Esophagus muscularis mucosa (tissue), 4 donors: Measurements from ENCODE around the gene FRMD5. TPM values are rescaled to one million over a fixed set of nuclear protein-coding genes. Genes with fewer than 3 reads are reported as not detected.

Source experiments
- DNase-seq: peaks from one replicate; pipeline ENCODE4 v3.0.0-alpha.2; 2017; ENCODE audit errors: extremely low spot score
- H3K27ac ChIP-seq, 4 donors: fragments of 200-600 bp; sonication (generic); replicated peaks in 1 of 4; 1 replicate in 3 of 4; 2 replicates in 1 of 4; pipeline ENCODE4 v1.5.1; 2016 to 2019; ENCODE audit warnings: mild to moderate bottlenecking in 1 of 4
- H3K27me3 ChIP-seq, 4 donors: fragments of 200-600 bp; sonication (generic); one replicate each; pipeline versions ENCODE4 v1.5.1 to v1.6.0; 2016 to 2019
- H3K36me3 ChIP-seq, 4 donors: fragments of 200-600 bp; sonication (generic); one replicate each; pipeline ENCODE4 v1.5.1; 2016 to 2019
- H3K4me1 ChIP-seq, 4 donors: fragments of 200-600 bp; sonication (generic); one replicate each; pipeline ENCODE4 v1.5.1; 2016 to 2019
- H3K4me3 ChIP-seq, 4 donors: fragments of 200-600 bp; sonication (generic); 1 replicate in 2 of 4; 2 replicates in 2 of 4; pipeline ENCODE4 v1.5.1; 2016 to 2019; ENCODE audit warnings: mild to moderate bottlenecking in 4 of 4, moderate library complexity in 1 of 4
- H3K9me3 ChIP-seq, 4 donors: fragments of 200-600 bp; sonication (generic); 1 replicate in 3 of 4; 2 replicates in 1 of 4; pipeline ENCODE4 v1.5.1; 2016 to 2019
- EP300 ChIP-seq: sonication (generic); formaldehyde crosslinking; IDR thresholded peaks from one replicate; pipeline ENCODE4 v1.6.1; 2017; ENCODE audit warnings: antibody characterized with exemption
- POLR2A ChIP-seq: fragments of 450-650 bp; IDR thresholded peaks from one replicate; pipeline ENCODE4 v1.6.1; 2017; ENCODE audit warnings: antibody characterized with exemption, moderate library complexity, mild to moderate bottlenecking, low read depth
- POLR2AphosphoS5 ChIP-seq, 2 donors: sonication (generic); formaldehyde crosslinking; IDR thresholded peaks; one replicate each; pipeline ENCODE4 v1.6.1; 2017; ENCODE audit warnings: antibody characterized with exemption in 2 of 2
- WGBS: methylation state at CpG from one replicate; pipeline ENCODE4 v1.1.5; 2018; 5-methylcytosine and 5-hydroxymethylcytosine counted together
- intact Hi-C: fragments of 100-400 bp; cut with DNase I; formaldehyde crosslinking; loops from one replicate; pipeline ENCODE4 v1.15.1; 2023
- total RNA-seq, 4 donors: library from RNA; depleted of rRNA; stranded (reverse); fragments of >200 nt; gene quantifications; one replicate each; pipeline versions ENCODE4 v1.1.0 to v1.2.1, GENCODE V29; 2016
- TF ChIP-seq, protein P1 (sequence below), 3 experiments: fragments of 200-600 bp in 2 of 3; fragments of 450-650 bp in 1 of 3; sonication (generic) in 2 of 3; IDR thresholded peaks; one replicate each; pipeline ENCODE4 v1.5.1; 2017 to 2019; ENCODE audit warnings: antibody characterized with exemption in 3 of 3, mild to moderate bottlenecking in 2 of 3, moderate library complexity in 1 of 3

FRMD5 gene
- total RNA-seq, 4 donors from 2014 or later, result 0.42 to 1.4 (median 0.67) TPM

DNA sequence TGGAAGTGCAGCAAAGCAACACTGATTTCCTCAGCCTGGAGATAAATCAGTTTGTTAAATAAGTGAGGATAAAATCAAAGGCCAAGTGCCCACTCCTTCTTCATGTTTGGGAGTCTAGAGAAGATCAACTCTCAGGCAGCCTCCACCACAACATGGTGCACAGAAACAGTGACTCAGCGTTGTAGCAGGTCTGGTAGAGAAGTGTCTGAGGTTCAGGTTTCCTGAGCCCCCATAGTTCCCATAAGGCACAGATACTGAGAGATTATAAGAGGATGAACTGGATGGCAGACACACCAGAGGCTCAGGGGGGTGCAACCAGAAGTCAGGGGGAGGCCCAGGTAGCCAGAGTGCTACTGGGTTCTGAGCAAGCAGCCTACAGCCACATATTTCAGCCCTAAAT lies 166.7 kb downstream of the FRMD5 start:
- TF ChIP-seq POLR2A (no peak), POLR2AphosphoS5 (IDR thresholded peaks at IDR 0.05) (no peak), EP300 (no peak)
- TF ChIP-seq, protein P1, sequence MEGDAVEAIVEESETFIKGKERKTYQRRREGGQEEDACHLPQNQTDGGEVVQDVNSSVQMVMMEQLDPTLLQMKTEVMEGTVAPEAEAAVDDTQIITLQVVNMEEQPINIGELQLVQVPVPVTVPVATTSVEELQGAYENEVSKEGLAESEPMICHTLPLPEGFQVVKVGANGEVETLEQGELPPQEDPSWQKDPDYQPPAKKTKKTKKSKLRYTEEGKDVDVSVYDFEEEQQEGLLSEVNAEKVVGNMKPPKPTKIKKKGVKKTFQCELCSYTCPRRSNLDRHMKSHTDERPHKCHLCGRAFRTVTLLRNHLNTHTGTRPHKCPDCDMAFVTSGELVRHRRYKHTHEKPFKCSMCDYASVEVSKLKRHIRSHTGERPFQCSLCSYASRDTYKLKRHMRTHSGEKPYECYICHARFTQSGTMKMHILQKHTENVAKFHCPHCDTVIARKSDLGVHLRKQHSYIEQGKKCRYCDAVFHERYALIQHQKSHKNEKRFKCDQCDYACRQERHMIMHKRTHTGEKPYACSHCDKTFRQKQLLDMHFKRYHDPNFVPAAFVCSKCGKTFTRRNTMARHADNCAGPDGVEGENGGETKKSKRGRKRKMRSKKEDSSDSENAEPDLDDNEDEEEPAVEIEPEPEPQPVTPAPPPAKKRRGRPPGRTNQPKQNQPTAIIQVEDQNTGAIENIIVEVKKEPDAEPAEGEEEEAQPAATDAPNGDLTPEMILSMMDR (IDR thresholded peaks at IDR 0.05), result no peak
- Histone ChIP-seq H3K4me1 (no peaks in the 10 kb centered on the region), H3K27ac (no peak overlapping the region), H3K27me3 (no peaks in the 10 kb centered on the region), H3K36me3 (no peaks in the 10 kb centered on the region), H3K4me3 (no peak overlapping the region), H3K9me3 (no peaks in the 10 kb centered on the region)
- WGBS, result 63% methylated on average over 1 of the region's 1 CpG
- no peak for DNase-seq
- intact Hi-C loops, result no loop called here

DNA sequence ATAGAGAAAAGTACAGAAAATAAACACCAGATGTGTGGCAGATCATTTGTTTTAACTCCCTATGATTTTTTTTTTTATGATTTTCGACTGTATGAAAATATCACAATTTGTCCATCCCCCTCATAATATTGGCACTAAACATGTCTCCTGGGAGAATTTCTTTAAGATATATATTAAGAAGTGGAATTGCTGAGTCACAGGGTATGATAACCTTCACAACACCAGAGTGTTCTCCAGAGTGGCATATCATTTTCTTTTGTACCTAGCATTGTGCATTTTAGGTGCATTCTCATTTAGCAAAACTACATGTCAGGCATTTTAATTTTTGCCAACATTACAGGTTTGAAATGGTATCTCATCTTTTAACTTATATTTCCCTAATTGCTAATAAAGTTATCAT lies 170.9 kb downstream of the FRMD5 start:
- TF ChIP-seq POLR2AphosphoS5 (IDR thresholded peaks at IDR 0.05) (no peak), POLR2A (no peak), EP300 (no peak)
- TF ChIP-seq, protein P1 (IDR thresholded peaks at IDR 0.05), result no peak
- Histone ChIP-seq H3K27me3 (no peaks in the 10 kb centered on the region), H3K4me3 (no peak overlapping the region), H3K36me3 (no peaks in the 10 kb centered on the region), H3K4me1 (no peaks in the 10 kb centered on the region), H3K9me3 (no peaks in the 10 kb centered on the region), H3K27ac (no peak overlapping the region)
- intact Hi-C loops, result no loop called here
- WGBS, result 60% methylated on average over 1 of the region's 1 CpG
- no peak for DNase-seq

DNA sequence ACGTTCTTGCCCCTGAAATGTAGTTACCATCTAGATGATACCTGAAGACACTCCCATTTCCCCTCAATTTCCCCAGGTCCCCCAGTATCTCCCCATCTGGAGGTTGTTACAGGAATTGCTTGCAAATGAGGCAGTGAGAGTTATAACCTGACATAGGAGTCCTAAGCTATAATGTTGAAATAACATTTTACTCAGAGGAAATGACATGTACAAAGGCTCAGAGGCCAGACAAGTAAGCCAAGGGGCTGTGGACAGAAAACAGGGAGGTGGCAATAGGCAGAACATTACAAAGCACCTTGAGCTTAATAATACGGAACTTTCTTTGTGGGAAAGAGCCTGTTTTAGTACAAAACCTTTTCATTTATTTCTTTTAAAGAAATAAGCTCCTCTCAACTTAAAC lies 171.9 kb downstream of the FRMD5 start:
- Histone ChIP-seq H3K27me3 (no peaks in the 10 kb centered on the region), H3K27ac (no peak overlapping the region), H3K36me3 (no peaks in the 10 kb centered on the region), H3K4me1 (no peaks in the 10 kb centered on the region), H3K4me3 (no peak overlapping the region), H3K9me3 (no peaks in the 10 kb centered on the region)
- intact Hi-C loops, result no loop called here
- 84% methylated on average over 2 of the region's 2 CpGs for WGBS
- no peak for DNase-seq
- no peak for TF ChIP-seq POLR2A
- no peak for TF ChIP-seq POLR2AphosphoS5 (IDR thresholded peaks at IDR 0.05)
- TF ChIP-seq, protein P1 (IDR thresholded peaks at IDR 0.05), result no peak
- TF ChIP-seq EP300, result no peak

DNA sequence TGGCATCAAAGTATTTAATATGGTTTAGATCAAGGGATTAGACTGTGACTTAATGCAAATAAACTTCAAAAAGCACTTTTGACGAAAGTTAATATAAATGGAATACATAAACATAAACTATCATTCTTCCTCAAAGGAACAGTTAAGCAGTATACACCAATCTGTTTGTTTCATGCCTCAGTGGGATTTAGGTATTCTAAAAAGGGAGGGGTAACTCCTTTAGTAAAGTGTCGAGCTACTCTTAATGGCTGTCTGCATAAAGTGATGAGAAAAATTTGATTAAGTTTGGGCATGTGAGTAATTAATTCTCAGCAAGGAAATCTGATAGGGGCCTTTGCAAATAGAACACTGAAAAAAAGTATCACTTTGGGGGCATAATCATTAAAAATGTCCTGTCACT lies 176.9 kb downstream of the FRMD5 start:
- H3K27me3 ChIP-seq, result no peaks in the 10 kb centered on the region
- TF ChIP-seq POLR2A (no peak), POLR2AphosphoS5 (IDR thresholded peaks at IDR 0.05) (no peak), EP300 (no peak)
- TF ChIP-seq, protein P1 (IDR thresholded peaks at IDR 0.05), result no peak
- no peaks in the 10 kb centered on the region for H3K9me3 ChIP-seq
- no peaks in the 10 kb centered on the region for H3K36me3 ChIP-seq
- WGBS, result 74% methylated on average over 2 of the region's 2 CpGs
- H3K4me3 ChIP-seq, result no peak overlapping the region
- H3K27ac ChIP-seq, result no peak overlapping the region
- DNase-seq, result no peak
- H3K4me1 ChIP-seq, result no peaks in the 10 kb centered on the region
- intact Hi-C loops, result no loop called here

DNA sequence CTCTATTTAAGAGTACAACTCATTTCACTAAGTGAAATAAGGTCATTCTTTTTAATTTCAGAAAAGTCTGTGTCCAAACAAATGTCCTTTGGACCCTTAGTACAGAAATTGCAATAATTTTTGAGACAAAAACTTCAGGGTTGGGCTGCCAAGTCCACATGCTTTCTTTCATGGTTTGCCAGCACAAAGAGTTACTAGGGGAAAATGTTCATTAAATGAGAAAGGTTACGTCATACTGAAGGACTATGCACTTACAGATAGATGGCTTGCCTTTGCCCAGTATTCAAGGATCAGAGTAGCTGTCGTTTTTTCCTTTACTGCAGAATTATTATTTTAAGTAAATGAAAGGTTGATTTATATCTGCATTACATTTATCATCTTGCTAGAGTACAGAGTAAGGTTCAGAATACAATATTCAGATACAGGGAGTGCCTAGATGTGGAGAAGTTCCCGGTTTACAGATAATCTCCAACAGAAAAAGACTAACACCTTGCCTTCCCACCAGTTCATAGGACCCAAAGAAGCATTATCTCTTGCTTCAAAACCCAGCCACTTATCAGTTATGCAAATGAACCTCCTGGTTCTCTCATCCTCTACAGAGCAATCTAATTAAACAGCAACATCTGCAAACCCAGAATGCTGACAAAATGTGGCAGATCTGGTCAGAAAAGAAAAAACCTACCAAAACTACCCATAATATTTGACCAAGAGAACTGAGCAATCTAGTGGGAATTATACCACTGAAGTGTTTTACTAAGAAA lies 179.3 kb downstream of the FRMD5 start:
- H3K9me3 ChIP-seq, result no peaks in the 10 kb centered on the region
- H3K36me3 ChIP-seq, result no peaks in the 10 kb centered on the region
- no peak overlapping the region for H3K4me3 ChIP-seq
- intact Hi-C loops, result no loop called here
- H3K4me1 ChIP-seq, result no peaks in the 10 kb centered on the region
- WGBS, result 67% methylated on average over 3 of the region's 3 CpGs
- no peak overlapping the region for H3K27ac ChIP-seq
- no peak for DNase-seq
- no peaks in the 10 kb centered on the region for H3K27me3 ChIP-seq
- TF ChIP-seq, protein P1 (IDR thresholded peaks at IDR 0.05), result no peak
- TF ChIP-seq POLR2A (no peak), EP300 (no peak), POLR2AphosphoS5 (IDR thresholded peaks at IDR 0.05) (no peak)
